ENCODE results near the gene SHISAL1. TPM values are rescaled to one million over a fixed set of nuclear protein-coding genes. Genes with fewer than 3 reads are reported as not detected.
"Not testable (repeated sequence)": the region's sequence is repeated elsewhere in the genome, so short reads cannot be mapped to it uniquely, and the experiment has no call there.

The SHISAL1 gene
- total RNA-seq, 1 donor from 2014 or later = not detected

DNA sequence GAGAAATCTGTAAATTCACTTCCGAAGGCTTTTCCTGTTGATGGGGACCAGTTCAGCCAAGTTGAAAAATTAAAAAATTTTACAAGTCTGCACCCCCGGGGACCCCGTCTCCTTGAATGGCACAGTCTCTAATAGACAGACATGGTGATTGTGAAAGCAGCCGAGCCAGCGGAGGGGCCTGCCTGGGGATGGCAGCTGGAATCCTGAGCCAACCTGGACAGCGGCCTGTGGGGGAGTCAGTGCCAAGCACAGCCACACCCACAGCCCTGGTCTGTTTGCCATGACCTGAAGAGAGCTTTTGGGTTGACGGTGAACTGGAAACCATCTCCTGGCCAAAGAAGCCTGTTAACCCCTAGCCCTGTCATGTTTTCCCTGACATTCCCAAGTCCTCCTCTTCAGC lies 67.3 kb downstream of the SHISAL1 start:
- Mint-ChIP-seq H3K27ac (no peak overlapping the region), H3K9me3 (peaks cover 14% of the 10 kb centered on the region), H3K4me3 (no peak overlapping the region), H3K27me3 (ENCODE audit: insufficient read depth) (peaks cover 8% of the 10 kb centered on the region), H3K36me3 (ENCODE audit: low read depth) (no peaks in the 10 kb centered on the region), H3K4me1 (ENCODE audit: low read depth) (no peaks in the 10 kb centered on the region)
- intact Hi-C loops (cut with micrococcal nuclease) = no loop called here
- no peak for DNase-seq (ENCODE audit: low spot score)

DNA sequence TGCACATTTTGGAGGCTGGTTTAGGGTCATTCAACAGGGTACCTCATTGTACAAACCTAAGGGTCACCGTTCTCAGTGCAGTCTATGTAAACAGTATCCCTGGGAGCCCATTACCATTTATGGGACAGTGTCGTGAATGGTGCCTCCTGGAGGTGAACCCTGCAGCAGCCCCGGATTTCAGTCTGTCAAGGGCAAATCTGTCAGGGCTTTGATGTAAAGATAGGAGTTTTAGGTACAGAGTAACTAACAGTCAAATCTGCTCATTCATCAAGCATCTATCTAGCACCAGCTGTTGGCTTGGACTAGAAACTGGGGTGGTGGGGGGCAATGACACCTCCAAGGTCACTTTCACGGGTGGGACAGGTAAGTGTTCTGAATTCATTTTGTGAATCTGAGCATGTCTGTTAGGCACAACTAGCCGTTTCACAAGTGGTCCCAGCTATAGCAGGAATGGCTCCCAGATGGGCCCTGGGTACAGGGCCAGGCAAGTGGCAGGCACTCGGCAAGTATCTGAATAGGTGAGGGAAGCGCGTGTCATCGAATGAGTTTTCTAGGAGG lies 68.4 kb downstream of the SHISAL1 start:
- Mint-ChIP-seq H3K27me3 (ENCODE audit: insufficient read depth) (peaks cover 9% of the 10 kb centered on the region), H3K9me3 (peaks cover 4% of the 10 kb centered on the region), H3K4me1 (ENCODE audit: low read depth) (no peaks in the 10 kb centered on the region), H3K36me3 (ENCODE audit: low read depth) (no peaks in the 10 kb centered on the region), H3K27ac (no peak overlapping the region), H3K4me3 (no peak overlapping the region)
- intact Hi-C loops (cut with micrococcal nuclease) = no loop called here
- DNase-seq (ENCODE audit: low spot score) = no peak

DNA sequence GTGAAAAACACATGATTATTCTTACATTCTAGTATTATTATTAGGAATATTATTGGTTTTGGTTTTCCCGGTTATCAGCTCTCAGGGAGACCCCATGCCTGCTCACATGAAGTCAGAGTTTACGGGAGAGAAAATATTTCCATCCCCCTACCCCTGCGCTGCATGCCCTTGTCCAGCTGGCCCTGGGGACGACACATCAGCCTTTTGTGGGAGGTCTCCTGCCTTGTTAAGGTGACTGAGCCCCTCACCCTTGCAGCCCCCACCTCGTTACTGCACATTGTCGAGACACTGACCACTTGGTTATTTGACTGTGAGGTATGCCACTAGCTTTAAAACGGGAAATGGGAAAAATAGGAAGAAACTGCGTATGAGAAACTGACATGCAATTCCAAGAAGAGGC lies 69.0 kb downstream of the SHISAL1 start:
- Mint-ChIP-seq H3K27me3 (ENCODE audit: insufficient read depth) (peaks cover 13% of the 10 kb centered on the region), H3K27ac (no peak overlapping the region), H3K4me3 (no peak overlapping the region), H3K36me3 (ENCODE audit: low read depth) (no peaks in the 10 kb centered on the region), H3K4me1 (ENCODE audit: low read depth) (no peaks in the 10 kb centered on the region), H3K9me3 (no peaks in the 10 kb centered on the region)
- intact Hi-C loops (cut with micrococcal nuclease) = no loop called here
- DNase-seq (ENCODE audit: low spot score) = no peak

DNA sequence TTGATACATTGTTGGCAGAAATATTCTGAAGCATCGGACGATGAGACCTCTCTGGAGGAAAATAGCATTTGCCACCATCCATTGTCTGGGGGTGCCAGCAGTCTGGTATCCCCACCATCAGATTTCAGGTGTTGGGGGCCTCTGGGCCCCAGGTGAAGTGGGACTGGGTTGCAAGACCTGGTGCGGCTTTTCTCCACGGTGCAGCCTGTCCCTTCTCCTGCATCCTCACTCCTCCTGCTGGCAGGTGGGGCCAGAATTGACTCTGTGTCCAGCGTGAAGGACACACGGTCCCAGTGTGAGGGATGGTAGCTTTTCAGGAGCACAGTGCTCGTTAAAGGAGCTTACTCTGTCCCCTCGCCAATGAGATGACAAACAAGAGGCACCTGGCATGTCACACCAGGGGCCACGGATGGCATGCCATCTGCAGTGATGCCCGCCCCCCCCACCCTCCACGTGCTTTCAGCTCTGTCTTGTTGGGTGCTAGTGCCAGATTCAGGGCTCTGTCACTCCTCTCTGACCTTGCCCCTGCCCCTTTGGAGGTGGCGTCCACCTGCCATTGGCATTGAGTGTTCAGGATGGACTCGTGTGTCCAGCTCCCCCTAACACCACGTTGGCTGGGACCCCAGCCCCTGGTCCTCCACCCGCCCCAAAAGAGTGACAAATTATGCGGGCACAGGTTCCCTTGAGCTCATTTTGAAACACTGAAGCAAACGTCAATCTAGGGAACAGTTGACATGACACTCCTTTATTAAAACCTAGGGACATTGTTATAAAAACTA lies 69.6 kb downstream of the SHISAL1 start:
- Mint-ChIP-seq H3K9me3 (no peaks in the 10 kb centered on the region), H3K36me3 (ENCODE audit: low read depth) (no peaks in the 10 kb centered on the region), H3K27ac (no peak overlapping the region), H3K4me1 (ENCODE audit: low read depth) (no peaks in the 10 kb centered on the region), H3K4me3 (no peak overlapping the region), H3K27me3 (ENCODE audit: insufficient read depth) (peaks cover 13% of the 10 kb centered on the region)
- no peak for DNase-seq (ENCODE audit: low spot score)
- intact Hi-C loops (cut with micrococcal nuclease) = no loop called here

DNA sequence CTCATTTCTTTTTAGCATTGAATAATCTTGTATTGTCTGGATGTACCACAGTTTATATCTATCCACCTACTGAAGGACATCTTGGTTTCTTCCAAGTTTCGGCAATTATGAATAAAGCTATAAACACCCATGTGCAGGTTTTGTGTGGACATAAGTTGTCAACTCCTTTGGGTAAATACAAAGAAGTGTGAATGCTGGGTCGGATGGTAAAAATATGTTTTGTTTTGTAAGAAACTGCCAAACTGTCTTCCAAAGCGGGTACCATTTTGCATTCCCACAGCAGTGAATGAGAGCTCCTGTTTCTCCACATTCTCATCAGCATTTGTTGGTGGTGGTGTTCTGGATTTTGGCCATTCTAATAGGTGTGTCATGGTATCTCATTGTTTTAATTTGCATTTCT lies 71.6 kb downstream of the SHISAL1 start:
- H3K9me3 Mint-ChIP-seq; H3K4me3 Mint-ChIP-seq; H3K4me1 Mint-ChIP-seq (ENCODE audit: low read depth); H3K36me3 Mint-ChIP-seq (ENCODE audit: low read depth); intact Hi-C loops (cut with micrococcal nuclease); DNase-seq (ENCODE audit: low spot score); H3K27ac Mint-ChIP-seq: not testable (repeated sequence)
- peaks cover 15% of the 10 kb centered on the region for H3K27me3 Mint-ChIP-seq (ENCODE audit: insufficient read depth)

DNA sequence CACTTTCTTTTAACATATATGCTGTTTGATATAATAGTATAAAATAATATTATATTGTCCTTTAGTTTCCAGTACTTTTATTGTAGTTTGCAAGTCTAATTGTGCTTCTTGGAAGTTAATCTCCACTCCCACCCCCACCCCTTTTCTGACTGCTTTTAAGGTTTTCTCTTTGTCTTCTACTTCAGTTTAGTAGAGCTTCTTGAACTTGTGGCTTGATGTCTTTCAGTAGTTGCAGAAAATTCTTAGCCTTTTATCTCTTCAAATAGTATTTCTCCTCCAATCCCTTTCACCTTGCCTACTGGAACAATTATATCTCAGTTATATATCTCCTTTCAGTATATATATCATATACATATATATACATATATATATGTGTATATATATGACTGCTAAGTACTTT lies 75.5 kb downstream of the SHISAL1 start:
- Mint-ChIP-seq H3K27ac (no peak overlapping the region), H3K36me3 (ENCODE audit: low read depth) (no peaks in the 10 kb centered on the region), H3K4me1 (ENCODE audit: low read depth) (no peaks in the 10 kb centered on the region), H3K27me3 (ENCODE audit: insufficient read depth) (peaks cover 15% of the 10 kb centered on the region), H3K9me3 (no peaks in the 10 kb centered on the region), H3K4me3 (no peak overlapping the region)
- intact Hi-C loops (cut with micrococcal nuclease) = no loop called here
- no peak for DNase-seq (ENCODE audit: low spot score)

DNA sequence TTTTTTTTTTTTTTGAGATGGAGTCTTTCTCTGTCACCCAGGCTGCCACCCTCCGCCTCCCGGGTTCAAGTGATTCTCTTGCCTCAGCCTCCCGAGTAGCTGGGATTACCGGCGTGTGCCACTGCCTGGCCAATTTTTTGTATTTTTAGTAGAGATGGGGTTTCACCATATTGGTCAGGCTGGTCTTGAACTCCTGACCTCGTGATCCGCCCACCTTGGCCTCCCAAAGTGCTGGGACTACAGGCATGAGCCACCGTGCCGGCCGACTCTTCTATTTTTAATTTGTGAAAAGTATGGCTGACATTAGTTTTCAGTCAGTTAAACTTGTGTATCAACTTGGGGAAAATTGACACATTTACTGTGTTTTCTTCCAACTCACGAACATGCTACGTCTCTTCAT lies 78.4 kb downstream of the SHISAL1 start:
- intact Hi-C loops (cut with micrococcal nuclease); DNase-seq (ENCODE audit: low spot score); H3K27ac Mint-ChIP-seq; H3K4me3 Mint-ChIP-seq; H3K36me3 Mint-ChIP-seq (ENCODE audit: low read depth); H3K4me1 Mint-ChIP-seq (ENCODE audit: low read depth); H3K9me3 Mint-ChIP-seq: not testable (repeated sequence)
- H3K27me3 Mint-ChIP-seq (ENCODE audit: insufficient read depth) = peaks cover 11% of the 10 kb centered on the region

DNA sequence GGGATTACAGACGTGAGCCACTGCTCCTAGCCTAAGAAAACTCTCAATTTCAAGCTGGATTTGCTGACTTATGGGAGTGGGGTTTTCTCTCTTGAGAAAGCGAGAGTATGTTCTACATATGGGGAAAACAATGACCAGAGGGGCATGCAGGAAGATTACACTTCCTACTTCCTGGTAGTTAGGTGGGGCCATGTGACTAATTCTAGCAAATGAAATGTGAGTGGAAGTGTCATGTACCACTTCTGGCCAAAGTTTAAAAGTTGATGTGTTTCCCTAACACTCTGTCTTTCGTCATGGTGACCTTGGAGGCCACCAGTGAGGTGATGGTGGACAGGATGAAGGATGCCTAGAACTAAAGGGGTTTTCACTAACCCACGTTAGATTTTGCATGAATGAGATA lies 81.5 kb downstream of the SHISAL1 start:
- H3K36me3 Mint-ChIP-seq (ENCODE audit: low read depth) = no peaks in the 10 kb centered on the region
- DNase-seq (ENCODE audit: low spot score) = no peak
- peaks cover 11% of the 10 kb centered on the region for H3K27me3 Mint-ChIP-seq (ENCODE audit: insufficient read depth)
- no peaks in the 10 kb centered on the region for H3K4me1 Mint-ChIP-seq (ENCODE audit: low read depth)
- no peak overlapping the region for H3K4me3 Mint-ChIP-seq
- intact Hi-C loops (cut with micrococcal nuclease) = no loop called here
- no peak overlapping the region for H3K27ac Mint-ChIP-seq
- peaks cover 12% of the 10 kb centered on the region for H3K9me3 Mint-ChIP-seq

DNA sequence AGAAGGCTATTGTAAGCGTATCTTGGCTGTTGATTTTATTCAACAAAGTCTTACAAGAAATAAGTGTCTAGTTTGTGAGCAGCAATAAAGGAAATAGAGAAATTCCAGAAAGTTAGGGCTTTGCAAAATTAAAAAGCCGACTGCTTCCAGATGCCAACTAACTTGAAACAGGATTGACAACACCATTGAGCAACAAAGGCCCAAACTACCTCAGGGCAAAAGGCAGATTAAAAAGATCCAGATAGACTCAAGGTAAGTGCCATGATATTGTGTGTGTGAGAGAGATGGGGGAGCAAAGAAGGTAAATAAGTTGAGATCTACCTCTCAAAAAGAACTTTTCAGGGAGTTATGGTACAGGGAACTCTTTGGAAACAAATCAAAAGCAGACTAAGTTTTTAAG lies 82.9 kb downstream of the SHISAL1 start:
- DNase-seq (ENCODE audit: low spot score) = no peak

DNA sequence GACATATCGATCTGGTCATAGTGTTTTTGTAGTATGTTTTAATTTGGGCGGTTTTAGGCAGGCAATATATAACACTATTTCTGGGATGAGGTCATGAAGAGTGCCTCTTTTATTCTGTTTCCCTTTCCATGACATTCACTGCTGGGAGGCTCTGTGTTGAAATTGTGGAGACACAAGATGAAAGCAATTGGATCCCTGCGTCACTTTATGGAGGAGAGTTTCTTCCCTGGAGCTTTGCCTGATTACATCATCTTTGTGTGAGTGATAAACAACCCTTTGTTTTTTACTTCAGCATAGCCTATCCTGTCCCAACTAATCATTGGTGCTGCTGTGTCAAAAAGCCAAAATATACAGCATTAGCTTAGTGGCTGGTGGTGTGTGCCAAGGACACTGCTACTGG lies 83.4 kb downstream of the SHISAL1 start:
- Mint-ChIP-seq H3K9me3 (peaks cover 12% of the 10 kb centered on the region), H3K4me1 (ENCODE audit: low read depth) (no peaks in the 10 kb centered on the region), H3K36me3 (ENCODE audit: low read depth) (no peaks in the 10 kb centered on the region), H3K27ac (no peak overlapping the region), H3K27me3 (ENCODE audit: insufficient read depth) (peaks cover 11% of the 10 kb centered on the region), H3K4me3 (no peak overlapping the region)
- intact Hi-C loops (cut with micrococcal nuclease) = no loop called here
- no peak for DNase-seq (ENCODE audit: low spot score)

More for the DNA sequence above, 82.9 kb downstream of the SHISAL1 start:
- Mint-ChIP-seq H3K4me3 (no peak overlapping the region), H3K36me3 (ENCODE audit: low read depth) (no peaks in the 10 kb centered on the region), H3K4me1 (ENCODE audit: low read depth) (no peaks in the 10 kb centered on the region), H3K9me3 (peaks cover 12% of the 10 kb centered on the region), H3K27me3 (ENCODE audit: insufficient read depth) (peaks cover 11% of the 10 kb centered on the region), H3K27ac (no peak overlapping the region)
- intact Hi-C loops (cut with micrococcal nuclease) = no loop called here

DNA sequence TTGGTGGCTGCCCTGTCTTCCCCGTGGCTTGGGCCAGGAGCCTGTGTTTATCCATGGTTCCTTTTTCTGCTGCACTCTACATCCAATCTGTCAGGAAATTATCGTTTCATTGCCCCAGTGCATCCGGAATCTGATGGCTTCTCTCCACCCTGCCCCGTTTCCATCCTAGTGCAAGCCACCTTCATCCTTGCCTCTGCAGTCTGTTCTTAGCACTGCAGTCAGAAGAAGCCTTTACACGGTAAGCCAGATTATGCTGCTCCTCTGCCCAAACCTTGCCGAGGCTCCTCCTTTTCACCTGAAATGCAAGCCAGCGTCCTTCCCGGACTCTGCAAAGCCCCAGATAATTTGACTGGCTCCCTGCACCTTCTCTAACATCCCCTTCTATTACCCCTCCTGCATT lies 86.9 kb downstream of the SHISAL1 start:
- H3K27ac Mint-ChIP-seq = no peak overlapping the region
- H3K4me1 Mint-ChIP-seq (ENCODE audit: low read depth) = no peaks in the 10 kb centered on the region
- intact Hi-C loops (cut with micrococcal nuclease) = no loop called here
- peaks cover 8% of the 10 kb centered on the region for H3K27me3 Mint-ChIP-seq (ENCODE audit: insufficient read depth)
- no peak for DNase-seq (ENCODE audit: low spot score)
- peaks cover 12% of the 10 kb centered on the region for H3K9me3 Mint-ChIP-seq
- H3K4me3 Mint-ChIP-seq = no peak overlapping the region
- no peaks in the 10 kb centered on the region for H3K36me3 Mint-ChIP-seq (ENCODE audit: low read depth)

DNA sequence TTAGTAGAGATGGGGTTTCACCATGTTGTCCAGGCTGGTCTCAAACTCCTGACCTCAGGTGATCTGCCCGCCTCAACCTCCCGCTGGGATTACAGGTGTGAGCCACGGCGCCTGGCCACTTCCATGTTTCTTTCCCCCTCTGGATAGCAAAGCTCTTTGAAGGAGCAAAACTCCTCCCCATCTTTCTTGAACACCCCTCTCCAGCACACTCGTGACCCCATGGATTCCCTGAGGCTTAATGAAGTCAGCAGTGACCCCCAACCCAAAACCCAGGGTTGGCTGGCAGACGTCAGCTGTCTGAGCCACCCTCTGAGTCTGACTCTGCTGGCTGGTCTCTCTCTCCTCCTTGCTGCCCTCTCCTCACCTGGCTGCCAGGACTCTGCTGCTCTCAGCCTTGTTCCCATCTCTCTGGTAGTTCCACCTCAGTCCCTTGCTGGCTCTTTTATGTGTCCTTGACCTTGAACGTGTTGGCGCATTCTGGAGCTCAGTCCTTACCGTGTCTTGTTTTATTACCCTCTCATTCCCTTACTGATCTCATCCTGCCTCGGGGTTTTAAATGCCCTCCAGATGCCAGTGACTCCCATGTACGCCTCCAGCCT lies 87.6 kb downstream of the SHISAL1 start:
- no peaks in the 10 kb centered on the region for H3K36me3 Mint-ChIP-seq (ENCODE audit: low read depth)
- peaks cover 8% of the 10 kb centered on the region for H3K27me3 Mint-ChIP-seq (ENCODE audit: insufficient read depth)
- intact Hi-C loops (cut with micrococcal nuclease) = no loop called here
- no peak overlapping the region for H3K27ac Mint-ChIP-seq
- H3K9me3 Mint-ChIP-seq = peaks cover 12% of the 10 kb centered on the region
- no peak overlapping the region for H3K4me3 Mint-ChIP-seq
- DNase-seq (ENCODE audit: low spot score) = no peak
- H3K4me1 Mint-ChIP-seq (ENCODE audit: low read depth) = no peaks in the 10 kb centered on the region

DNA sequence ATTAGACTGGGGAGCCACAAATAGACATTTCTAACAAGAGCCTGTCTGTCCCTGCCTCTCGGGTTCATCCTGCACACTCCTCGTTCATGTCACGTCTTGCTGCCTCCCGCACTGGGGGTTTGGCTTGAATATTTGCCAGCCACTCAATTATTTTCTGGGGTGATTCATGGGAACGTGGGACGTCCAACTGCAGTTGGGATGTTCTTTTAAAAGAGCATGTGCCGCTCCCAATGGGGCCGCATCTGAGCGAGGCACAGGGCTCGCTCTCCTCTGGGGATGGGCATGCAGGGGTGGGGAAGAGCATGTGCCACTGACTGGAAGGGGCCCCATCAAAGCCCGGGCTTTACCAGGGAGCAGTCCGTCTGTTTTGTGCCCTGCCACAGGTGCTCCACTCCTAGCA lies 88.6 kb downstream of the SHISAL1 start:
- H3K36me3 Mint-ChIP-seq (ENCODE audit: low read depth) = no peaks in the 10 kb centered on the region
- H3K27me3 Mint-ChIP-seq (ENCODE audit: insufficient read depth) = peaks cover 4% of the 10 kb centered on the region
- DNase-seq (ENCODE audit: low spot score) = no peak
- no peak overlapping the region for H3K4me3 Mint-ChIP-seq
- peaks cover 5% of the 10 kb centered on the region for H3K9me3 Mint-ChIP-seq
- no peak overlapping the region for H3K27ac Mint-ChIP-seq
- intact Hi-C loops (cut with micrococcal nuclease) = no loop called here
- no peaks in the 10 kb centered on the region for H3K4me1 Mint-ChIP-seq (ENCODE audit: low read depth)
